Stimulated activated CD4-positive, alpha-beta T cell treated with anti-CD3 and anti-CD28 coated beads, Interleukin-4, amount 100 ng/mL, for 48 hours (primary cell): ENCODE data around the gene CSTF1.
A peak's percentile ranks its signal among the peaks of the same experiment; 100 is the strongest.

Experiments used
- DNase-seq, 2 donors: peaks; one replicate each; pipeline ENCODE4 v3.0.0-alpha.2; 2020; ENCODE audit warnings: low read depth in 2 of 2

Gene CSTF1

GRCh38 chr20:56392132-56392880, at the start of gene CSTF1, which contains the start of gene AURKA:
Gene CSTF1 (plus strand): TSS chr20:56392645. CDS start chr20:56395553, 2,908 bp downstream.
Gene AURKA (minus strand): TSS chr20:56392215. CDS start chr20:56388197, 4,018 bp downstream.
- peak; percentile 97 to 99 for DNase-seq

- no peak for DNase-seq
These were observed 49.7 kb upstream of the CSTF1 start for GRCh38 chr20:56342783-56343182.

GRCh38 chr20:56343861-56344381, 48.5 kb upstream of the CSTF1 start:
- peak; percentile 34 to 51 for DNase-seq

- no peak for DNase-seq
These were observed 46.5 kb upstream of the CSTF1 start for GRCh38 chr20:56345911-56346310.

GRCh38 chr20:56347628-56348304, 44.7 kb upstream of the CSTF1 start:
- no peak for DNase-seq

GRCh38 chr20:56348305-56348693, 44.1 kb upstream of the CSTF1 start:
- DNase-seq, result no peak

GRCh38 chr20:56348746-56349145, 43.7 kb upstream of the CSTF1 start:
- DNase-seq, result no peak

GRCh38 chr20:56350842-56351241, 41.6 kb upstream of the CSTF1 start:
- no peak for DNase-seq

- DNase-seq, result no peak
These were observed 39.9 kb upstream of the CSTF1 start for GRCh38 chr20:56352345-56353055.

GRCh38 chr20:56353356-56353755, 39.1 kb upstream of the CSTF1 start:
- no peak for DNase-seq

- DNase-seq, result no peak
These were observed 34.4 kb upstream of the CSTF1 start for GRCh38 chr20:56358070-56358469.

GRCh38 chr20:56358600-56359211, 33.7 kb upstream of the CSTF1 start, which contains the start of gene FAM210B:
Gene FAM210B (plus strand): TSS chr20:56358974. CDS start chr20:56359006, 32 bp downstream.
- peak; percentile 67 to 78 for DNase-seq

GRCh38 chr20:56359212-56360132, 33.0 kb upstream of the CSTF1 start:
- no peak for DNase-seq

- DNase-seq, result no peak
These were observed 32.1 kb upstream of the CSTF1 start for GRCh38 chr20:56360133-56360907.

- DNase-seq, result no peak
These were observed 31.6 kb upstream of the CSTF1 start for GRCh38 chr20:56360908-56361205.

GRCh38 chr20:56361900-56362299, 30.5 kb upstream of the CSTF1 start:
- no peak for DNase-seq

- DNase-seq, result no peak
These were observed 29.5 kb upstream of the CSTF1 start for GRCh38 chr20:56362833-56363413.

- DNase-seq, result no peak
These were observed 29.0 kb upstream of the CSTF1 start for GRCh38 chr20:56363491-56363890.

- DNase-seq, result no peak
These were observed 23.9 kb upstream of the CSTF1 start for GRCh38 chr20:56368351-56369134.
